Ishikawa (cell line): ENCODE data around the gene PIAS4.

ENCODE experiments used
- CEBPB ChIP-seq: IDR thresholded peaks from 2 replicates; pipeline ENCODE4 v1.6.1; 2012
- CREB1 ChIP-seq: IDR thresholded peaks from 2 replicates; pipeline ENCODE4 v1.6.1; 2012; ENCODE audit warnings: low read depth
- EP300 ChIP-seq: IDR thresholded peaks from 2 replicates; pipeline ENCODE4 v1.6.1; 2012; ENCODE audit warnings: borderline replicate concordance
- FOXM1 ChIP-seq: IDR thresholded peaks from 2 replicates; pipeline ENCODE4 v1.6.1; 2012; ENCODE audit warnings: low read depth, borderline replicate concordance
- RAD21 ChIP-seq: IDR thresholded peaks from 2 replicates; pipeline ENCODE4 v1.6.1; 2012; ENCODE audit warnings: low read depth
- TCF12 ChIP-seq: IDR thresholded peaks from 2 replicates; pipeline ENCODE4 v1.6.1; 2012; ENCODE audit warnings: low read depth
- TEAD4 ChIP-seq: IDR thresholded peaks from 2 replicates; pipeline ENCODE4 v1.6.1; 2012
- USF1 ChIP-seq: IDR thresholded peaks from 2 replicates; pipeline ENCODE4 v1.6.1; 2012
- YY1 ChIP-seq: IDR thresholded peaks from 2 replicates; pipeline ENCODE4 v1.6.1; 2012; ENCODE audit warnings: low read depth

GRCh38 chr19:4067396-4068046, 60.0 kb downstream of the PIAS4 start:
- TF ChIP-seq CREB1 (no peak), FOXM1 (no peak), CEBPB (no peak), YY1 (no peak), USF1 (no peak), EP300 (no peak), TEAD4 (no peak), RAD21 (no peak), TCF12 (no peak)
